NCI-H345 (cell line): Measurements from ENCODE around the gene MAGEA12.
"Not testable (repeated sequence)": the region's sequence is repeated elsewhere in the genome, so short reads cannot be mapped to it uniquely, and the experiment has no call there.

Source experiments
- DNase-seq: peaks from one replicate; lab custom pipeline; 2025; lab: John Stamatoyannopoulos, UW

The MAGEA12 gene

GRCh38 chrX:152766562-152766961, 33.0 kb downstream of the MAGEA12 start:
- DNase-seq, result not testable (repeated sequence)

- not testable (repeated sequence) for DNase-seq
These were observed 36.2 kb downstream of the MAGEA12 start, which contains the start of gene MAGEA6 for GRCh38 chrX:152769549-152770289. MAGEA6 (minus strand) TSS chrX:152769689; CDS start chrX:152767650, 2,039 bp downstream.

GRCh38 chrX:152787062-152787461, 53.5 kb downstream of the MAGEA12 start:
- DNase-seq, result not testable (repeated sequence)
